HG03442 (cell line): ENCODE data around the gene PCIF1.
"Not testable (repeated sequence)": the region's sequence is repeated elsewhere in the genome, so short reads cannot be mapped to it uniquely, and the experiment has no call there.

Experiments
- ATAC-seq: cut with Tn5 transposase; IDR thresholded peaks from one replicate; pipeline ENCODE4 v1.9.1; 2021; ENCODE audit warnings: mild to moderate bottlenecking, moderate library complexity; ENCODE audit not compliant: unreplicated experiment

PCIF1 gene

DNA sequence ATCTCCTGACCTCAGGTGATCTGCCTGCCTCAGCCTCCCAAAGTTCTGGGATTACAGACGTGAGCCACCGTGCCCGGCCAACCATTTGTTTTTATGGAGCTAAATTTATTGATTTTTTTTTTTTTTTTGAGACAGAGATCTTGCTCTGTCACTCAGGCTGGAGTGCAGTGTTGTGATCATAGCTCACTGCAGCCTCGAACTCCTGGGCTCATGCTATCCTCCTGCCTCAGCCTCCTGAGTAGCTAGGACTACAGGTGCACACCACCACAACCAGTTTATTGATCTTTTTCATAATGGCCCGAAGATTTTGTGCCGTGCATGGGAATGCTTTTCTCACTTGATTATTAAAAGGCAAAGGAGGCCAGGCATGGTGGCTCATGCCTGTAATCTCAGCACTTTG lies 54.3 kb downstream of the PCIF1 start:
- not testable (repeated sequence) for ATAC-seq

DNA sequence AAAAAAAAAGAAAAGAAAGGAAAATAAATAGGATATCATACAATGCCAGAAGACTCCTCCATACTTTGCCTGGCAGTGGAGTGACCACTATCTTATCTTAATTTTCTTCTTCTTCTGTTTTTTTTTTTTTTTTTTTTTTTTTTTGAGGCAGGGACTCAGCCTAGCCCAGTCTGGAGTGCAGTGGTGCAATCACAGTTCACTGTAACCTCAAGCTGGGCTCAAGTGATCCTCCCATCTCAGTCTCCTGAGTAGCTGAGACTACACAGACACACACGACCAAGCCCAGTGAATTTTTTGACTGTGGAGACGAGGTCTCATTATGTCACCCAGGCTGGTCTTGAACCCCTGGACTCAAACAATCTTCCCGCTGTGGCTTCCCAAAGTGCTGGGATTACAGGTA lies 57.1 kb downstream of the PCIF1 start:
- no peak for ATAC-seq

DNA sequence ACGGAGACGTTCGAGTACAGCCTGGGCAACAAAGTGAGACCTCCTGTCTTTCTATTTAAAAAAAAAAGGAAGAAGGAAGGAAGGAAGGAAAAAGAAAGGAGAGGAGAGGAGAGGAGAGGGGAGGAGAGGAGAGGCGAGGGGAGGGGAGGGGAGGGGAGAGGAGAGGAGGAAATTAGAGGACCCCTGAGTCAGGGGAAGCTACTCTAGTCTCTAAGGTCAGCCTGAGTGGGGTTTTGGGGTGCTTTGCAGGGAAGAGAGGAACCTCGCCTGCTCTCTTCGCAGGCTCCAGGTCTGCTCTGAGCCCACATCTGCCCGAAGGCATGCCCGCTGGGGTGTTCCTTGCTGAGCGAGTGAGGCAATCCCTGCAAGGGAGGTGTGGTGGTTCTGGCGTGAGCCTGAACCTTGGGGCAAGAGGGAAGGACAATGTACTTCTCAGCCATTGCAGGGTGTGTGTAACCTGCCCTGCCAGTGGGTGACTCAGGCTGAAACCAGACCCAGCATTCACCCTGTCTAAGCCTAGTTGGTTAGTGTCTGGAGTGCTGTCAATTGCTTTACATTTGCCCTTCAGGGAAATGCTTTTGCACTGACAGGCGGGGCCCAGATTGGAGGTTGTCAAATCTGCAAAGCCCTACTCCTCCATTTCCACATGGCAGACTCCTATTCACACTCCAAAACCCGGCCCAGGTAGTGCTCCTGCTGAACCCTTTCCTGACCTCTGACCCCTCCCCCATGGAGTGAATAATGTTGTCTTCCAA lies 58.9 kb downstream of the PCIF1 start:
- ATAC-seq: no peak

DNA sequence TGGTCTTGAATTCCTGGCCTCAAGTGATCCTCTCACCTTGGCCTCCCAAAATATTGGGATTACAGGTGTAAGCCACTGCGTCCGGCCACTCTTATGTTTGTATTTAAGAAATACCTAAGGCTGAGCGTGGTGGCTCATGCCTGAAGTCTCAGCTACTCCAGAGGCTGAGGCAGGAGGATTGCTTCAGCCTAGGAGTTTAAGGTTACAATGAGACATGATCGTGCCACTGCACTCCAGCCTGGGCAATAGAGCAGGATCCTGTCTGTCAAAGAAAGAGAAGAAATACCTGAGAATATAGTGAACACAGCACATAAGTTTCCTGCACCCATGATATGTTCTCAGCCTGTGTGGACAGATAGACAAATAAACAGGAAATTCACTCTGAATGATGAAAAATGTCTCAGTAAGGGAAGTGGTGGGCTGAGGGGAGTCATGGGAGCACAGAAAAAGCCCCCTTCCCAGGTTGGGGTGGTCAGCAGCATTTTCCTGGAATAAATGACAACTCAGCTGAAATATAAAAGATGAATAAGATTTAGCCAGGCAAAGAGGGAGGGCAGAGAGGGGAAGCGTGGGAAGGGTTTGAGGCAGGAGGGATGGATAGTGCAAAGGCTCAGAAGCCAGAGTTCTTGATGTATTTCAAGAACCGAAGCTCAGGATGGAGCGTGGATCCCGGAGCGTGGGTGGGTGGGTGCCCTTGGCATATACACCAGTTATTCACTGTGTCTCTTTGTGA lies 60.4 kb downstream of the PCIF1 start:
- no peak for ATAC-seq

DNA sequence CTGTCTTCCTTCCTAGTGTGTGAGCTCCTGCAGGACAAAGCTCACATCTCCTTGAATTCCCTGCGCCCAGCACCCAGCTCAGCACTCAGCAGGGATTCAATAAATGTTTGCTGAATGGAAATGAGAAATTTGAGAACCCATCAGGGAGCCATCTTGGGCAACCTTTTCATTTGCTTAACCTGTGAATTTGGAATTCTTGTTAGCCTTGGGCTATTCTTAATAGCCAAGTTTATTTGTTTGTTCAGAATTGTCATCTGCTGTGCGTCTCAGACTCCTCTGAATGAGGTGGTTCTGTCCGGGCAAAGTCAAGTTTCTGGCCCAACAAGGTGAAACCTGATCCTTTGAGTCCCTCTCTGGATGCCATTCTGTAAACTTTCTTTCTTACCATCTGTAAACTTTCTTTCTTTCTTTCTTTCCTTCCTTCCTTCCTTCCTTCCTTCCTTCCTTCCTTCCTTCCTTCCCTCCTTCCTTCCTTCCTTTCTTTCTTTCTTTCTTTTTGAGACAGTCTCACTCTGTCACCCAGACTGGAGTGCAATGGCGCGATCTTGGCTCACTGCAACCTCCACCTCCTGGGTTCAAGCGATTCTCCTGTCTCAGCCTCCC lies 61.1 kb downstream of the PCIF1 start:
- ATAC-seq: not testable (repeated sequence)

DNA sequence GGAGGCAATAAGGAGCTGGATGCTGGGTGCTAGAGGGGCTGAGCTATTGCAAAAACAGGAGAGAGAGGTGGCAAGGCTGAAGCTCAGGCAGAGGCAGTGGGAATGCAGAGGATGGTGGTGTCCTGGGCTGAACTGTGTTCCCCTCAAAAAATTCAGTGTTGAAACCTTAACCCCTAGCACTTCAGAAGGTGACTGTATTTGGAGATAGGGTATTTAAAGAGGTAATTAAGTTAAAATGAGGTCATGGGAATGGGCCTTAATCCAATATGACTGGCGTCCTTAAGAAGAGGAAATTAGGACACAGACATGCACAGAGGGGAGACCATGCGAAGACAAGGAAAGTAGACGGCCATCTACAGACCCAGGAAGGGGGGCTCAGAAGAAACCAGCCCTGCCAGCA lies 62.7 kb downstream of the PCIF1 start:
- ATAC-seq: no peak
